ENCODE data around the gene MSRB2.

Gene MSRB2

GRCh38 chr10:23095404-23095965 is at the start of gene MSRB2:
Gene MSRB2 (plus strand): TSS chr10:23095579. CDS start chr10:23095609, 30 bp downstream.
- peak; percentile 92 for TF ChIP-seq POLR2A (IDR thresholded peaks at IDR 0.05; ENCODE audit: low read depth, low read length)
- FAIRE-seq (peak; percentile 61), DNase-seq (ENCODE audit: insufficient read length, low spot score) (peak; percentile 86)

GRCh38 chr10:23046027-23046426 is 49.4 kb upstream of the MSRB2 start:
- no peak for FAIRE-seq
- TF ChIP-seq POLR2A (IDR thresholded peaks at IDR 0.05; ENCODE audit: low read depth, low read length): no peak
- no peak for DNase-seq (ENCODE audit: insufficient read length, low spot score)

GRCh38 chr10:23047201-23048050 is 48.0 kb upstream of the MSRB2 start:
- no peak for DNase-seq (ENCODE audit: insufficient read length, low spot score)
- no peak for FAIRE-seq
- TF ChIP-seq POLR2A (IDR thresholded peaks at IDR 0.05; ENCODE audit: low read depth, low read length): no peak

GRCh38 chr10:23048191-23048590 is 47.2 kb upstream of the MSRB2 start:
- FAIRE-seq: no peak
- no peak for DNase-seq (ENCODE audit: insufficient read length, low spot score)
- no peak for TF ChIP-seq POLR2A (IDR thresholded peaks at IDR 0.05; ENCODE audit: low read depth, low read length)

GRCh38 chr10:23051278-23051677 is 44.1 kb upstream of the MSRB2 start:
- TF ChIP-seq POLR2A (IDR thresholded peaks at IDR 0.05; ENCODE audit: low read depth, low read length): no peak
- DNase-seq (ENCODE audit: insufficient read length, low spot score) (no peak), FAIRE-seq (no peak)

- no peak for FAIRE-seq
- no peak for DNase-seq (ENCODE audit: insufficient read length, low spot score)
- no peak for TF ChIP-seq POLR2A (IDR thresholded peaks at IDR 0.05; ENCODE audit: low read depth, low read length)
These were observed 43.5 kb upstream of the MSRB2 start for GRCh38 chr10:23051855-23052331.

GRCh38 chr10:23053036-23053435 is 42.3 kb upstream of the MSRB2 start:
- FAIRE-seq: no peak
- no peak for TF ChIP-seq POLR2A (IDR thresholded peaks at IDR 0.05; ENCODE audit: low read depth, low read length)
- no peak for DNase-seq (ENCODE audit: insufficient read length, low spot score)

GRCh38 chr10:23055424-23056185 is 39.8 kb upstream of the MSRB2 start:
- no peak for FAIRE-seq
- no peak for TF ChIP-seq POLR2A (IDR thresholded peaks at IDR 0.05; ENCODE audit: low read depth, low read length)
- DNase-seq (ENCODE audit: insufficient read length, low spot score): no peak

GRCh38 chr10:23056186-23056579 is 39.2 kb upstream of the MSRB2 start:
- no peak for DNase-seq (ENCODE audit: insufficient read length, low spot score)
- no peak for TF ChIP-seq POLR2A (IDR thresholded peaks at IDR 0.05; ENCODE audit: low read depth, low read length)
- FAIRE-seq: no peak

GRCh38 chr10:23058366-23058765 is 37.0 kb upstream of the MSRB2 start:
- FAIRE-seq (no peak), DNase-seq (ENCODE audit: insufficient read length, low spot score) (no peak)
- TF ChIP-seq POLR2A (IDR thresholded peaks at IDR 0.05; ENCODE audit: low read depth, low read length): no peak

- no peak for TF ChIP-seq POLR2A (IDR thresholded peaks at IDR 0.05; ENCODE audit: low read depth, low read length)
- FAIRE-seq: no peak
- DNase-seq (ENCODE audit: insufficient read length, low spot score): no peak
These were observed 34.5 kb upstream of the MSRB2 start for GRCh38 chr10:23060918-23061317.

- FAIRE-seq (no peak), DNase-seq (ENCODE audit: insufficient read length, low spot score) (no peak)
These were observed 32.1 kb upstream of the MSRB2 start for GRCh38 chr10:23063045-23063972.

More at GRCh38 chr10:23063045-23063972, 32.1 kb upstream of the MSRB2 start:
- TF ChIP-seq POLR2A (IDR thresholded peaks at IDR 0.05; ENCODE audit: low read depth, low read length): no peak

Data from H54 (cell line).